GM10266 (cell line): Measurements from ENCODE around the gene PTX4.

Experiments
- DNase-seq: peaks from one replicate; pipeline ENCODE4 v3.0.0; 2012; ENCODE audit errors: extremely low spot score
- TF ChIP-seq, protein P1 (sequence below): IDR thresholded peaks from 2 replicates; pipeline ENCODE4 v1.5.1; 2012; ENCODE audit warnings: mild to moderate bottlenecking, low read depth; ENCODE audit not compliant: control insufficient read depth, insufficient read depth; ENCODE audit errors: missing control alignments

PTX4 gene

DNA sequence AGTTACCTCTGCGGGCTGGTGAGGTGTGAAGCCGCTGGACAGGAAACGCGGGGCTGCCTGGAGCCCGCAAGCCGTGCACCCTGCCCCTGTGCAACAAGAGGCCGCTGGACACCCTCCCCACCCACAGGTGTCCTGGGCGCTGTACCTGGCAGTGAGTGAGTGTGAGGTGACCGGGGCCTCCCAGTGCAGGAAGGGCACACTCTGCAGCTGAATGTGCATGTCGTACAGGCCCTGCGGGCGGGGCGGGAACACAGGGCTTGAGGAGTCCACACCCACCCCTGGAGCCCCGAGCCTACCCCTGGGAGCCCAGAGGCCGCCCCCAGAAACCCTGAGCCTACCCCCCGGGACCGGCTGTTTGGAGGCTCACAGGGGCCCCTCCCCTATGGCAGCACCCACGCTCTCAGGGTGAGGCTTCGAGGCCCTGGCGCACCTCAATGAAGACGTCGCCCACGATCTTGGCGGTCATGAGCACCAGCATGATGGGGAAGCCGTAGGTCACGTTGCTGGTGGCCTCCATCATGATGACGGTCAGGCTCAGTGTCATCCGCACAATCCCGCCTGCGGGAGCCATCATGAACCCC, 40.1 kb downstream of the PTX4 start:
- DNase-seq = no peak
- TF ChIP-seq, protein P1, sequence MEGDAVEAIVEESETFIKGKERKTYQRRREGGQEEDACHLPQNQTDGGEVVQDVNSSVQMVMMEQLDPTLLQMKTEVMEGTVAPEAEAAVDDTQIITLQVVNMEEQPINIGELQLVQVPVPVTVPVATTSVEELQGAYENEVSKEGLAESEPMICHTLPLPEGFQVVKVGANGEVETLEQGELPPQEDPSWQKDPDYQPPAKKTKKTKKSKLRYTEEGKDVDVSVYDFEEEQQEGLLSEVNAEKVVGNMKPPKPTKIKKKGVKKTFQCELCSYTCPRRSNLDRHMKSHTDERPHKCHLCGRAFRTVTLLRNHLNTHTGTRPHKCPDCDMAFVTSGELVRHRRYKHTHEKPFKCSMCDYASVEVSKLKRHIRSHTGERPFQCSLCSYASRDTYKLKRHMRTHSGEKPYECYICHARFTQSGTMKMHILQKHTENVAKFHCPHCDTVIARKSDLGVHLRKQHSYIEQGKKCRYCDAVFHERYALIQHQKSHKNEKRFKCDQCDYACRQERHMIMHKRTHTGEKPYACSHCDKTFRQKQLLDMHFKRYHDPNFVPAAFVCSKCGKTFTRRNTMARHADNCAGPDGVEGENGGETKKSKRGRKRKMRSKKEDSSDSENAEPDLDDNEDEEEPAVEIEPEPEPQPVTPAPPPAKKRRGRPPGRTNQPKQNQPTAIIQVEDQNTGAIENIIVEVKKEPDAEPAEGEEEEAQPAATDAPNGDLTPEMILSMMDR = no peak

GRCh38 chr16:1447965-1448364, 40.8 kb downstream of the PTX4 start:
- DNase-seq = no peak
- TF ChIP-seq, protein P1 = no peak

DNA sequence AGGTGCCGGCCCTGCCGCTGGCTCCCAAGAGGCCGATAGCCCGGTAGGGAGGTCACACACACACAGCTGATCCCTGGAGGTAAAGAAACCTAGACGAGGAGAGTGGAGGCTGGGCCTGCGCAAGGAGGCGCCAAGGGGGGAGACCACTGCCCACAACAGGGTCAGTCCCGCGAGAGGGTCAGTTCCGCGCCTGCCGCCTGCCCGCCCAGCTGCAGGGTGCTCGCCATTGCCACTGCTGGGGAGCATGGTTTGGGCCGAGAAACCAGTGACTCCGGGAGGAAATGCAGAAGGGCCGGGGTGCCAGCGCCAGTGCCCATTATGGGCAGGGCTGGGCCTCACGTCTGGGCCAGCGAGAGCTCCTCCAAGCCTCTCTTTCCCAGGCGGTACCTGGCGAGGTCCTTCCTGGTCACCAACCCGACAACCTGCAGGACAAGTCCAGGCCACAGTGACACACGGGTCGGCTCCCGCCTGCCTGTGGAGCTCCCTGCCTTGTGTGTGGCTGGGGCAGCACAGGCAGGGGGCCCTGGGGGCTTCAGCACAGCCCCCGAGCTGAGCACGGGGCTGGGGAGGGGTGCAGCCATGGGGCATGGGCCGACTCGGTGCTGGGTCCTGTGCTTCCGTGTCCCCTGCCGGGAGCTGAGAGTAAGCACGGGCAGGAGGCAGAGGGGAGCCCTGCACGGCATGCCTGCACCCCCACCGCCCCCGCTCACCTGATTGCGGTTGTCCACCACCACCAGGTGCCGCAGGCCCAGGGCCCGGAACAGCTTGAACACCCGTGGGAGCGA, 42.3 kb downstream of the PTX4 start:
- DNase-seq = no peak
- TF ChIP-seq, protein P1 = no peak

GRCh38 chr16:1445518-1446203, 43.1 kb downstream of the PTX4 start:
- DNase-seq = no peak
- TF ChIP-seq, protein P1 = no peak

- TF ChIP-seq, protein P1 = no peak
- no peak for DNase-seq
These were observed 43.8 kb downstream of the PTX4 start for GRCh38 chr16:1444730-1445517.

DNA sequence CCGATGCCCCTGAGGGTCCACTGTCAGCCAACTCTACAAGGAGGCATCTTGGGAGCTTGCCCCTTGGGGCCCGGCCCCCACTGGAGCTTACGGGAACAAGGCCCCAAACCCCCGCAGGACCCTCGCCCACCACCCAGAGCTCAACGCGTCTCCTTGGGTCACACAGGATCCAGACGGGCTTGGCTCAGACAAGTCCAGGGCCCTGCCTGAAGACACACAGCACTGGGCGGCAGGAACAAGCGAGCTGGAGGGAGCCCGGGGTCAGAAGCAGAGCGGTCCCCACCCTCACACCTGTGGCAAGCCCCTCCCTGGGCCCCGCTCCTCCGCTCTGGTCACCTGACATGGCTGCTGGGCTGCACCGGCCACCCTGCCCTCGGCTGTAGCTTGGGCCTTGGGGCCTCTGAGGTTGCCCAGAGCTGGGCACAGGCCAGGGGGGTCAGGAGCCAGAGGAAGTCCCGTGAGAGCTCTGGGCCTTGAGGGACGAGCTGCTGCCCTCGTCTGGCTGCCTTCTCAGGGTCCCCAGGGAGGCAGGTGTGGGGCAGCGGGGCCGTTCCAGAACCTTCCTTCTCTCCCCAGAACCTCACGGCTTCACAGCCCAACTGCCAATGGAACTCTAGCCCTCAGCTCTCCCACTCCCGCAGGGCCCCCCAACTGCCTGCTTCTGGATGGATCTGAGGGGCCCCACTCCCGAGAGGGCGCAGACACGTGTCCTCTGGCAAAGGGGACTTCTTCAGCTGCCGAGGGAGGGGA, 44.6 kb downstream of the PTX4 start, which contains the start of gene CCDC154:
CCDC154 (minus strand) TSS at position 577 of the 750 bp plus-strand sequence; CDS start at position 343, 234 bp downstream.
- TF ChIP-seq, protein P1 = no peak
- DNase-seq = no peak
